GM21526 (cell line): ENCODE measurements around the gene TOR4A.

ENCODE experiments used
- ATAC-seq: cut with Tn5 transposase; IDR thresholded peaks from one replicate; pipeline ENCODE4 v1.9.1; 2021; ENCODE audit warnings: moderate library complexity; ENCODE audit not compliant: unreplicated experiment, low FRiP score

TOR4A gene

DNA sequence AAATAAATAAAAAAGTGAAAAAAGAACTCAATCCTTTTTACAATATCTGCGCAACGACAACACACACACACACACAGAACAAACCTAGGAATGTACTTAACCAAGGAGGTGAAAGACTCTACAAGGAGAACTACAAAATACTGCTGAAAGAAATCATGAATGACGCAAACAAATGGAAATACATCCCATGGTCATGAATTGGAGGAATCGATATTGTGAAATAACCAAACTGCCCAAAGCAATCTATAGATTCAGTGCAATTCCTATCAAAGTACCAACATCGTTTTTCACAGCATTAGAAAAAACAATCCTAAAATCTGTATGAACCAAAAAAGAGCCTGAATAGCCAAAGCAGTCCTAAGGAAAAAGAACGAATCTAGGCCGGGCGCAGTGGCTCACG is 54.4 kb downstream of the TOR4A start:
- no peak for ATAC-seq
